ENCODE data around the gene TBCD.
"Not testable (repeated sequence)": the region's sequence is repeated elsewhere in the genome, so short reads cannot be mapped to it uniquely, and the experiment has no call there.

The TBCD gene

GRCh38 chr17:82940226-82941020 is 188.6 kb downstream of the TBCD start:
- DNase-seq (ENCODE audit: low read depth) = no peak

DNA sequence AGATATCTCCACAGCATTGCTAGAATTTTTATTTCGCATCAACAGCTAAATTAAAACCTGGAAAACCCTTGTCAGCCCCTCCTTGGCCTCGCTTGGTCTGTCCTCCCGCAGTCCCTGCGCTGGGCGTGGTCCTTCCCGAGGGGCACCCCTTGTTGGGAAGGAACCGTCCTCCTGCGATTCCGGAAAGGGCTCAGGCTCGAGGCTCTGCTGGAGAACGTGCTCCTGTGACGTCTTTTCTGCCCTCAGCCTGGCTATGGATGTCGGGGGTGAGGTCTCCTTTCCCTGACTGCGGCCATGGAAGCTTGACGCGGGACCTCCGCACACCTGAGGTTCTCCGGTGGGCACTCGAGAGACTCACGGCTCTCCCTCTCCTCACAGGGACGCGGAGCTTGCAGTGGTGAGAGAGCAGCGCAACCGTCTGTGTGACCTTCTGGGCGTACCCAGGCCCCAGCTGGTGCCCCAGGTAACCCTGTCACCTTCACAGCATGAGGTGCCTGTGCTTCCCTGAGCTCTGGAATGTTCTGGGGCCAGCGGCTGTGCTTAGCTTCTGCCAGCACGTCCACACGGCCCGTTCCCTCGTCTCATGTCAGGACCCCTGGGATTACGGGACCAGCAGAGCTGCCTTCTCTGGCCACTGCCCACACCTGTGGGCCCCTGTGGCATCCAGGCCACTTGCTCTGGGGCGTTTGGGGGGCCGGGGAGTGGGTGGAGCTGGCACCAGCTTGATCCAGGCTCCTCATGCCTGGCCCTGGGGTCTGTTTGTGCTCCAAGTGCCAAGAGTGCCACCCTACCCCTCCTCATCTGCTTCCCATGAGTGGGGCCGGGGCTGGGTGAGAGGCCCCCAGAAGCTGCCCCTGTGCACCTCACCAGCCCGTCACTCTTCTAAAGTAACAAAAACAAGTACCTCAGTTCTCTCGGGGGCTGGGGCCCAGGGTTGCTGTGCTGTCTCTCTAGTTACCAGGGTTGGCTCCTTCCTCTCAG is 189.4 kb downstream of the TBCD start:
- DNase-seq (ENCODE audit: low read depth) = no peak

DNA sequence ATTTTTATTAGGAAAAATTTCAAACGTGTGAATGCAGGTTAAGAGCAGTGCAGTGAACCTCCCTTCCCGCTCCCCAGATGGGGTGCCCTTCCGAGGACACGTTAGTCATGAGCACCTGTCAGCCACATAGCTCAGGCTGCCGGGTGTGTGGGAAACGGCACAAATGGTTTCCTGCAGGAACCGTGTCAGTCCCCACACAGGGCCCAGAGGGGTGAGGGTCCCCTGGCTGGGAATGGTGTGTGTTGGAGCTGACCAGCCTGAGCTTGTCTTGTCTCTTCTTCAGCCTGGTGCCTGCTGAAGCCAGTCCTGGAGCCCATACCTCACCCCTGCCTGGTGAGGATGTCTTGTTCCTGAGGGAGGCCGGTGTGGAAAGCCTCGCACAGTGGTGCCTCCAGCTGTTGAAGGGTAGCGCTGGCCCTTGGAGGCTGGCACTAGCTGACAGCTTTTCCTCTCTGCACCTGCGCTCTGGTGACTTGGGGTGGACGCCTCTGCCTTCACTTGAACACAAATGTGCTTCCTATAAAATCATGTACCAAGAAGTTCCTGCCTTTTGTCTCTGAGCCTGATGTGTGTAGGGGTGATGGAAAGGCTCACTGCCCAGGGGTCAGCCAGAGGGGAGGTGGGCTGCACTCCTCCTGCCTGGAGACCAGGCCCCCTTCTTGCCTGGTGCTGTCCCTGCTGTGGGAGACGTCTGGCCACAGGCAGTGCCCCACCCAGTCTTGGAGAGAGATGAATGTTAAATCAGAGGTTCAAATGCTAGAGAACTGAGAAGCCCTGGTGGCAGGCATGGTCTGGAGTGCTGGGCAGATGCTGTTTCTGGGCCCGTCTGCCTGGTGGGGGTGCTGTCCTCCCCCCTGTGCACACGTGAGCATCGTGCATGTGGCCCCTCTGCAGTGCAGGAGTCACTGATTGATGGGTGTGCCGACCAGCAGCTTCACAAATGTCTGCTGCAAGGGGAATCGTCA is 190.6 kb downstream of the TBCD start:
- DNase-seq (ENCODE audit: low read depth) = no peak

- DNase-seq (ENCODE audit: low read depth) = no peak
Observed at GRCh38 chr17:82943339-82943738, 191.5 kb downstream of the TBCD start.

- DNase-seq (ENCODE audit: low read depth) = no peak
Observed at GRCh38 chr17:82943751-82944150, 191.9 kb downstream of the TBCD start.

- DNase-seq (ENCODE audit: low read depth) = no peak
Observed at GRCh38 chr17:82944990-82945389, 193.1 kb downstream of the TBCD start.

- DNase-seq (ENCODE audit: low read depth) = no peak
Observed at GRCh38 chr17:82946081-82946480, 194.2 kb downstream of the TBCD start.

GRCh38 chr17:82947051-82947991 is 195.5 kb downstream of the TBCD start:
- DNase-seq (ENCODE audit: low read depth) = no peak

GRCh38 chr17:82948081-82948511 is 196.2 kb downstream of the TBCD start:
- DNase-seq (ENCODE audit: low read depth) = no peak

DNA sequence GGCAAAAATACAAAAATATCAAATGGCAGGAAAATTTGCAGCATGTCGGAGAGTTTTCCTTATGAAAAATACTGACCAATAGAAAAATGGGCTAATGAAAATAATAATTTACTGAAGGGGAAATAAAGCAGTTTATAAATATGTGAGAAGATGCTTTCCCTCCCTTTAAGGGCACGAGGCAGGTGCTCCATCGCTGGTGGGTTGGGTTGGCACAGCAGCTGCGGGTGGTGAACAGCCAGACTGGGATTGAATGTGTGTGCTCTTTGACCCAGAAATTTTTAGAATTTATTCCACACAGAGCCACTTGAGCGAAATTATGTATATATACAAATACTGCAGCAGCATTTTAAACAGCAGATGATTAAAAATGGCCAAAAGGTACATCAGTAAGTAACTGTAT is 197.1 kb downstream of the TBCD start:
- no peak for DNase-seq (ENCODE audit: low read depth)

GRCh38 chr17:82949361-82949760 is 197.5 kb downstream of the TBCD start:
- no peak for DNase-seq (ENCODE audit: low read depth)

GRCh38 chr17:82949984-82950383 is 198.1 kb downstream of the TBCD start:
- DNase-seq (ENCODE audit: low read depth) = no peak

DNA sequence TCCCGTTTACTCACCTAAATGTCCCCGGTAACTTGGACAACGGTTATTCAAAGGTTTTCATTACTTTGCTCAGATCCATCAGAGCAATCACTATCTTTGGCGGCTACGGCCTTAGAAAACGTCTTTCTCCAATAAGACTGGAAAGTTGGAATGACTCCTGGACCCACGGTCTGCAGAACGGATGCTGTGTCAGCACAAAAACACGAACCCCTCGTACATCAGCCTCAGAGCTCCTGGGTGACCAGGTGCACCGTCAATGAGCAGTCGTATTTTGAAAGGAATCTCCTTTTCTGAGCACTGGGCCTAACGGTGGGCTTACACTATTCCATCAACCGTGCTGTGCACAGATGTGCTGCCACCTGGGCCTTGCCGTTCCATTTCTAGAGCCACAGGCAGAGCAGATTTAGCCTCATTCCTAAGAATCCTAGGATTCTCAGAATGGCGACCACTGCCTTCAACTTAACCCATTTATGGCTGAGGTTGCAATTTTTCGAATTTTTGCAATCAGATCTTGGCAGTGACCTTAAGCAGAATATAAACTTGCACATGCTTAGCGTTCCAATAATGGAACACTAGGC is 198.7 kb downstream of the TBCD start:
- DNase-seq (ENCODE audit: low read depth) = no peak

- DNase-seq (ENCODE audit: low read depth) = no peak
Observed at GRCh38 chr17:82952019-82952418, 200.2 kb downstream of the TBCD start.

DNA sequence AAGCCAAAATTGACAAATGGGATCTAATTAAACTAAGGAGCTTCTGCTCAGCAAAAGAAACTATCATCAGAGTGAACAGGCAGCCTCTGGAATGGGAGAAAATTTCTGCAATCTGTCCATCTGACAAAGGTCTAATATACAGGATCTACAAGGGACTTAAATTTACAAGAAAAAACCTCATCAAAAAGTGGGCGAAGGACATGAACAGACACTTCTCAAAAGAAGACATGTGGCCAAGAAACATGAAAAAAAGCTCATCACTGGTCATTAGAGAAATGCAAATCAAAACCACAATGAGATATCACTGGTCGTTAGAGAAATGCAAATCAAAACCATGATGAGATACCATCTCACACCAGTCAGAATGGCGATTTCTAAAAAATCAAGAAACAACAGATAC is 203.2 kb downstream of the TBCD start:
- DNase-seq (ENCODE audit: low read depth) = not testable (repeated sequence)

GRCh38 chr17:82955627-82956026 is 203.8 kb downstream of the TBCD start:
- DNase-seq (ENCODE audit: low read depth) = not testable (repeated sequence)

GRCh38 chr17:82956146-82956725 is 204.4 kb downstream of the TBCD start:
- no peak for DNase-seq (ENCODE audit: low read depth)

- DNase-seq (ENCODE audit: low read depth) = no peak
Observed at GRCh38 chr17:82956726-82957468, 205.0 kb downstream of the TBCD start.

- no peak for DNase-seq (ENCODE audit: low read depth)
Observed at GRCh38 chr17:82957469-82957795, 205.6 kb downstream of the TBCD start.

Data from stimulated activated CD8-positive, alpha-beta memory T cell treated with anti-CD3 and anti-CD28 coated beads, Interleukin-15, amount 100 ng/mL, for 1 hour (primary cell).